NCI-H510A (cell line): ENCODE results near the gene MEIOB.
"Not testable (repeated sequence)": the region's sequence is repeated elsewhere in the genome, so short reads cannot be mapped to it uniquely, and the experiment has no call there.

Source experiments
- DNase-seq: peaks from one replicate; lab custom pipeline; 2025; lab: John Stamatoyannopoulos, UW

Gene MEIOB

DNA sequence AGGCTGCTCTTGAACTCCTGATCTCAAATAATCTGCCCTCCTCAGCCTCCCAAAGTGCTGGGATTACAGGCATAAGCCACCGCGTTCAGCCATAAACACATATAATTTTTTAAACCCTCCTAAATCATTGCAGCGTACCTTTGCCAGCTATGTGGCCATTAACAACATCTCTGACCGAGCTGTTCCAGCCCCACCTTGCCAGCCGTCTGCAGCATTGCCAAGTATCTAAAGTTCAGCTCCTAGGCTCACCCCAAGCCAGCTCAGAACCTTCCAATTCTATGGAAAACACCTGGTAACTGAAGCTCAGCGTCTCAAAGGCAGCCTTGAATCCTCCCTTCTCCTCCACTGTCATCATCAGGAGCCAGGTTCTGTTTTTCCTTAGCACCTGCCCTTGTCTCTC lies 5.1 kb upstream of the MEIOB start:
- DNase-seq, result no peak

- DNase-seq, result no peak
These were observed 4.5 kb upstream of the MEIOB start for GRCh38 chr16:1876468-1876867.

- DNase-seq, result not testable (repeated sequence)
These were observed 4.1 kb upstream of the MEIOB start for GRCh38 chr16:1876066-1876465.

DNA sequence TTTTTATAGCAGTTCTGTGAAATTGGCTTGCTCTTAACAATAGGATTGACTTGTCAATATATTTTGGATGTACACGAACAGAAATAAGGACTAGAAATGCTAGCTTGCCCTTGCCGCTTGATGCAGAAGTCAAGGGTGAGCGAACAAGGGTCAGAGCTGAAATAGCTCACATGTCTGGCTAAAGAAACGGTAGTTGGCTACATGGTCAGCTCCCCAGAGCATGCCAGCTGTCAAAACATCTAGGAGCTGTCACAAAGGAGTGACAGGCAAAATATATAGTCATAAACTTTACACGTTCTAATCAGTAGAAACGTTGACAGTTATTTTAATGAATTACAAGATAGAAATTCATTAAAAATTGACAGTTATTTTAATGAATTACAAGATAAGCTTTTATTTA lies 2.9 kb upstream of the MEIOB start:
- DNase-seq, result no peak

DNA sequence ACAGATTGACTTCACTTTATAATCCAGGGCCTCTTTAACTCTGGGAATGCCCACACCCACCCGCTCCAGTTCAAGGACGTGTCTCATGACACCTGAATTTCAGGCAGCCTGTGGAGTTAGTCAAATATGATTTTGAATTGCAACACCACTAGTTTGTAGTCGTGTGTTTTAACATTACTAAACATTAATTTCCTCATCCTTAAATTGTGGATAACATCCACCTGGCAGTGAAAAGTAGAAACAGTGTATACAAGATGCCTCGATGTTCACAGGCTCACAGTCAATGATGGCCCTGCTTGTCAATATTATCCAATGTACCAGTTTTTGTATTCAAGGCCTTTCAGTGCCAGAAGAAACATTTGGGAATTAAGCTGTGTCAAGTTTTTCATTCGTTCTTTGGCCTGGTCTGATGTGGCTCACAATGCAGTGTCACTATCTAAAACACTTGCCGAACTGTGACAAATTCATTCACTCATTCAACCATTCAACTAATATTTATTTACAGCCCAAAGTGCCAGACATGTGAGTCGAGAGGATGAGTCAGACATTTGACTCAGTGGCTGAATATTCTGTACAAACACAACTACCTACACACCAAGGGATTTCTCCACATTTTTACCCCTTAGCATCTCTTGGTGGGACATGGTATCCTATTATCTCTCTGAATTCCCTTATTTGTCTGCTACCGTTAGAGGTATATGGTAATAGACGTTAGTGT lies 1.4 kb downstream of the MEIOB start:
- DNase-seq, result no peak

- DNase-seq, result no peak
These were observed 5.9 kb downstream of the MEIOB start for GRCh38 chr16:1865902-1866690.

DNA sequence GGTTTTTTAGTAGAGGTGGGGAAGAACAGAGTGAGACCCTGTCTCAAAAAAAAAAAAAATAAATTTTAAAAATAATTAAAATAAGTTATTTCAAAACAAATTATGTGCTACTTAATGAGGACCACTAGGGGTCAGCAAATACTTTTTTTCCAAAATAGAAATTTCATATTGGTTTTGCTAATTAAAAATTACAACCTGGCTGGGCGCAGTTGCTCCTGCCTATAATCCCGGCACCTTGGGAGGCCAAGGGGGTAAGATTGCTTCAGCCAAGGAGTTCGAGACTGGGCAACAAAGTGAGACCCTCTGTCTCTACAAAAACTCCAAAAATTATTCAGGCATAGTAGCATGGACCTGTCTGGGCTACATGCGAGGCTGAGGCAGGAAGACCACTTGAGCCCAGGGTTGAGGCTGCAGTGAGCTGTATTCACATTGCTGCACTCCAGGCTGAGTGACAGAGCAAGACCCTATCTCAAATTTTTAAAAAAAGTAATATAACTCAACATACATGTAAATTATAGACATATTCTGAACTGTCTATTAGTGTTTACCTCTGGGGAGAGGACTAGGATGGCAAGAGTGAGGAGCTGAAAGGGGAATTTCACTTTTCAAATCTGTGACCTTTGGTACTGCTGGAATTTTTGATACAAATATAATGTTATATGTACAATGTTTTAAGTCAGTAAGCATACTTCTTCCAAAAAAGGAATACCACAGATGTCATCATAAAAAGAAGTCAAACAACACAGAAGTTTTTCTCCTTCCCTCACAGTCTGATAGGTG lies 8.1 kb downstream of the MEIOB start:
- no peak for DNase-seq

GRCh38 chr16:1862394-1862793 lies 9.6 kb downstream of the MEIOB start:
- no peak for DNase-seq

DNA sequence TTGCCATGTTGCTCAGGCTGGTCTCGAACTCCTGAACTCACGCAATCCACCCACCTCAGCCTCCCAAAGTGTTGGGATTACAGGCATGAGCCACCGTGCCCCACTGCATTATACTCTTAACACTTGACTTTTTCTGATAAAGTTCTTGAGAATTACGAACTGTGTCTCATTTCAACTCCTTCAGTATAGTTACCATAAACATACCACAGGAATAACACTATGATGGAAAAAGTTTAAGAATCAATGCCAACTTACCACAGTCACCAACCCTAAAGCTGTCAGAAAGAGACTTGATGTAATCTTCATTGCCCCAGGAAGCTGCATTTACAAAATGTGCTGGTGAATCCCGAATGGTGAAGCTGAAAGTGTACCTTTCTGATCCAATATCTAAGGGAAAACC lies 10.2 kb downstream of the MEIOB start:
- DNase-seq, result no peak

DNA sequence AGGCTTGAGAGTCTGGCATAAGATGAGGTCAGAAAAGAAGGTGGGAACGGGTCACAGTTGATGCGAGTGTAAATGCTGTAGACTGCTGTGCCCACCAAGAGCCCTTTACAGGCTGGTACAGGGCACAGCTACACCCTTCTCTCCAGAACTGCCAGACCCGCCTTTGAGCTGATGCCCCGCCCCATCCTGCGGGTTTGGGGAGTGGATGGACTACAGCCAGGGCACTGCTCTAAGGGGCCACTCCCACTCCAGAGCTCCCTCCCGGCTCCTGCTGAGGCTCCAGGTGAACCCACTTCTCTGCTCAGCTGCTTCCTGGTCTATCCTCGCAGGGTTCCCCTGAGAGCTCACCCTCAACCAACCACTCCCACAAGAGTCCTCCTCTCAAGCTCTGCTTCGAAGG lies 12.3 kb downstream of the MEIOB start:
- DNase-seq, result no peak

GRCh38 chr16:1858189-1858865 lies 13.6 kb downstream of the MEIOB start:
- no peak for DNase-seq

- DNase-seq, result no peak
These were observed 14.4 kb downstream of the MEIOB start for GRCh38 chr16:1857433-1858097.

- DNase-seq, result no peak
These were observed 20.2 kb downstream of the MEIOB start for GRCh38 chr16:1851793-1852192.

DNA sequence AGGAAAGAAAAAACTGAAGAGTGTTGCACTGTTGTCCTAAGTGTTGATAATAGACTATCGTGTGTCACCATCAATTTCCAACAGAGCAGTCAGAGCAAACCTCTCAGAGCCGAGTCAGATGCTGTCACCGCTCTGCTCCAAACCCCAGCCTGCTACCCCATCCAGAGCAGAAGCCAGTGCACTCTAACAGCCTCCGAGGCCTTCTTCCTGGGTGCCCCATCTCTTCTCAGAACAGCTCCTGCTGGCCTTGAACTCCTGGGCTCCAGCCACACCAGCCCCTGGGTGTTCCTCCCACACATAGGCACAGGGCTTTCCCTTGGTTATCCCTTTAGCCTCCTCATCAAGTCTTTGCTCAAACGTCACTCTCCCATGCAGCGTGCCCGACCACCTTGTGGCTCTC lies 21.0 kb downstream of the MEIOB start:
- DNase-seq, result no peak

GRCh38 chr16:1846416-1846815 lies 25.5 kb downstream of the MEIOB start:
- no peak for DNase-seq

DNA sequence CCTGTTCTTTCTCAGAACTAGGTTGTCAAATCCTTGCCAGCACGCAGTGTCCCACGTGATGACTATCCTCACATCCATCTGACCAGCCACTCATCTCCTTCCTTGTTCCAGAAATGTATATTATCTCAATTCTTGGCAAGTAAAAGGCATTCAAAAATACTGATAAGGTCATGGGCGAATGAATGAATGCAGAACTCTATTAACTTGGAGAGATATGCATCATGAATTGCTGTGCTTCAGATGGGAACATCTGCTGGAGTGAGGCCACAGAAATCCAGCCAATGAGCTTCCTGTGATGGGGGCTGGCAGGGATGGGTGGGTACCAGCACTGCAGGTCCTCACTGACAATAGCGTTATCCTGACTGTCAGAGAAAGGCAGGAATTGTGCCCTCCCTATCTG lies 26.0 kb downstream of the MEIOB start:
- DNase-seq, result no peak

GRCh38 chr16:1839554-1839953 lies 32.4 kb downstream of the MEIOB start:
- no peak for DNase-seq

DNA sequence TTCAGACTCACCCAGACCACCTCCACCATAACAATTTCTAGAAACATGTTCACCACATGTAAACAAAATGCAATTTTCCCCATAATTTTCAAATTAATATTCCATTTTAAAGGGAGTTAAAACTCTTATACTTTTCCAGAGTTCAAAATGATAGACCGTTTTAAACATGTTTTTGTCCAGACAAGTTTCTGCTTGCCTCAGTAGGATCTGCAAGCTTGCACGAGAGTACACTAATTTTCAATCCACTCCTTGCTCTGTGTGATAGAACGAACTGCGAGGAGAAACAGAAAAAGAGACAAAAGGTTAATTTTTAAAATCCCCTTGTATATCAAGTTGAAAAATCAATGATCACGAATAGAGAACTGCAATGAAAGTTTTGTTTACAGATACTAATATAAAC lies 37.9 kb downstream of the MEIOB start:
- DNase-seq, result no peak

GRCh38 chr16:1832838-1833454 lies 39.0 kb downstream of the MEIOB start:
- peak; percentile 74 for DNase-seq

GRCh38 chr16:1831186-1832075 lies 40.5 kb downstream of the MEIOB start:
- DNase-seq, result no peak
